Transverse colon (tissue), 4 donors: ENCODE data around the gene SMYD4.

Source experiments
- EP300 ChIP-seq: sonication (generic); formaldehyde crosslinking; IDR thresholded peaks from one replicate; pipeline ENCODE4 v1.6.1; 2017; ENCODE audit warnings: antibody characterized with exemption, low read depth
- POLR2A ChIP-seq: fragments of 450-650 bp; IDR thresholded peaks from one replicate; pipeline ENCODE4 v1.6.1; 2016; ENCODE audit warnings: antibody characterized with exemption, mild to moderate bottlenecking, moderate library complexity
- POLR2AphosphoS5 ChIP-seq, 3 donors: sonication (generic); formaldehyde crosslinking; IDR thresholded peaks; one replicate each; pipeline ENCODE4 v1.6.1; 2016; ENCODE audit warnings: antibody characterized with exemption in 3 of 3
- TF ChIP-seq, protein P1 (sequence below), 5 experiments: fragments of 200-600 bp in 3 of 5; fragments of 450-650 bp in 2 of 5; sonication (generic) in 3 of 5; IDR thresholded peaks; 1 replicate in 2 of 5; 2 replicates in 3 of 5; pipeline ENCODE4 v1.5.1; 2016 to 2017; ENCODE audit warnings: antibody characterized with exemption in 5 of 5, inconsistent platforms in 3 of 5, mild to moderate bottlenecking in 2 of 5, moderate library complexity in 1 of 5

DNA sequence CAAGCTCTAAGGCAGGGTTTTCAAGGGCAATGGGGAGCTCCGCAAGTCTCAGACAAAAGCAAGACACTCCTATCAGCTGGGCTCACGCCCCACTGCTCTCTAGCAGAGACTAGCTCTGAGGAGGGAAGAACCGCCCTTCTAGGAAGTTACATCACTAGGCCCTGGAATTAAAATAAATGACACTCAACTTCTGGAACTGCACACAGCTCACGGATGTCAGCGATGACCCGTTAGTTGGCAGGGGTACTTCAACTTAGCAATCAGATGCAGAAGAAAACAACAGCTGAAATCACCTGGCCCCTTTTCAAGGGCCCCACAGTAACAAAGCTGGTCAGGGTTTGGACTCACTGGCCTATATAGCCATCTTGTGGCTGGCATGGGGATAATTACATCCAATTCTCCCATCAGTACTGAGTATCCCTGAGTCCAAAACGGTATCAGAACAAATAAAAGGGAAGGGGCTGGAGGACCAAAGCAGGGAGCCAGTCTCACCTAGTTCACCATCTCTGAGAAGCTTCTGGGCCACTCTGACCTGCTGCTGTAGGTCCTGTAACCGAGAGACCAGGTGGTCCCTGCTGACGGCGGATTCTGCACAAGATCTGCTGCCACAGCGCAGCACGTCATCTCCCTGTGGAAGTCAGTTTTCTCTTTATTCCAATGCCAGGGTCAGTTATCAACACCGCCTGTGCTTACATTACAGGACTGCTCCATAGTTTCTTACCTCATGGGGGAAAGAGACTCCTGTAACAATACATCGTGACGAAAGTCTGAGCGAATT is 45.7 kb downstream of the SMYD4 start:
- peak; percentile 58 for TF ChIP-seq POLR2A
- peak; percentile 33 for TF ChIP-seq EP300
- TF ChIP-seq, protein P1, sequence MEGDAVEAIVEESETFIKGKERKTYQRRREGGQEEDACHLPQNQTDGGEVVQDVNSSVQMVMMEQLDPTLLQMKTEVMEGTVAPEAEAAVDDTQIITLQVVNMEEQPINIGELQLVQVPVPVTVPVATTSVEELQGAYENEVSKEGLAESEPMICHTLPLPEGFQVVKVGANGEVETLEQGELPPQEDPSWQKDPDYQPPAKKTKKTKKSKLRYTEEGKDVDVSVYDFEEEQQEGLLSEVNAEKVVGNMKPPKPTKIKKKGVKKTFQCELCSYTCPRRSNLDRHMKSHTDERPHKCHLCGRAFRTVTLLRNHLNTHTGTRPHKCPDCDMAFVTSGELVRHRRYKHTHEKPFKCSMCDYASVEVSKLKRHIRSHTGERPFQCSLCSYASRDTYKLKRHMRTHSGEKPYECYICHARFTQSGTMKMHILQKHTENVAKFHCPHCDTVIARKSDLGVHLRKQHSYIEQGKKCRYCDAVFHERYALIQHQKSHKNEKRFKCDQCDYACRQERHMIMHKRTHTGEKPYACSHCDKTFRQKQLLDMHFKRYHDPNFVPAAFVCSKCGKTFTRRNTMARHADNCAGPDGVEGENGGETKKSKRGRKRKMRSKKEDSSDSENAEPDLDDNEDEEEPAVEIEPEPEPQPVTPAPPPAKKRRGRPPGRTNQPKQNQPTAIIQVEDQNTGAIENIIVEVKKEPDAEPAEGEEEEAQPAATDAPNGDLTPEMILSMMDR (IDR thresholded peaks at IDR 0.05) = peak; percentile 54 to 86 (median 63)
- TF ChIP-seq POLR2AphosphoS5 (IDR thresholded peaks at IDR 0.05) = peak; percentile 59 to 87 (median 81)
